Liver (tissue), 9 donors: ENCODE results near the gene EPHA5. TPM values are rescaled to one million over a fixed set of nuclear protein-coding genes. Genes with fewer than 3 reads are reported as not detected.

Source experiments
- DNase-seq: peaks from one replicate; pipeline ENCODE4 v3.0.0-alpha.2; 2017; ENCODE audit warnings: low spot score
- H3K27ac ChIP-seq, 2 donors: one replicate each; pipeline ENCODE4 v1.7.0; 2013; ENCODE audit warnings: inconsistent platforms in 2 of 2, low read length in 2 of 2, control low read depth in 1 of 2, low read depth in 1 of 2, mild to moderate bottlenecking in 1 of 2
- H3K27me3 ChIP-seq, 4 donors: one replicate each; pipeline versions ENCODE4 v1.6.1 to v1.7.0; 2013; ENCODE audit warnings: low read length in 3 of 4, inconsistent platforms in 1 of 4, mild to moderate bottlenecking in 1 of 4, moderate library complexity in 1 of 4; ENCODE audit not compliant: control insufficient read depth in 4 of 4, insufficient read depth in 4 of 4
- H3K36me3 ChIP-seq, 4 donors: one replicate each; pipeline versions ENCODE4 v1.6.1 to v1.7.0; 2013; ENCODE audit warnings: low read length in 3 of 4, mild to moderate bottlenecking in 3 of 4, low read depth in 1 of 4, moderate library complexity in 1 of 4; ENCODE audit not compliant: control insufficient read depth in 4 of 4, insufficient read depth in 3 of 4
- H3K4me1 ChIP-seq, 4 donors: one replicate each; pipeline versions ENCODE4 v1.6.1 to v1.7.0; 2013; ENCODE audit warnings: low read length in 3 of 4, mild to moderate bottlenecking in 3 of 4, moderate library complexity in 1 of 4; ENCODE audit not compliant: control insufficient read depth in 4 of 4, insufficient read depth in 4 of 4
- H3K4me3 ChIP-seq, 3 donors: one replicate each; pipeline versions ENCODE4 v1.6.1 to v1.7.0; 2013; ENCODE audit warnings: low read length in 3 of 3, control low read depth in 1 of 3, low read depth in 1 of 3, mild to moderate bottlenecking in 1 of 3
- H3K9ac ChIP-seq, 2 donors: one replicate each; pipeline ENCODE4 v1.7.0; 2013; ENCODE audit warnings: low read length in 2 of 2, mild to moderate bottlenecking in 2 of 2, moderate library complexity in 2 of 2, control low read depth in 1 of 2, low read depth in 1 of 2
- H3K9me3 ChIP-seq, 4 donors: one replicate each; pipeline versions ENCODE4 v1.6.1 to v1.7.0; 2013; ENCODE audit warnings: low read length in 3 of 4; ENCODE audit not compliant: control insufficient read depth in 4 of 4
- EGR1 ChIP-seq, 2 donors: IDR thresholded peaks; 2 replicates each; pipeline ENCODE4 v1.6.1; 2016 to 2018; ENCODE audit warnings: antibody characterized with exemption in 2 of 2, low read depth in 2 of 2
- FOXA1 ChIP-seq: IDR thresholded peaks from 2 replicates; pipeline ENCODE4 v1.6.1; 2016; ENCODE audit warnings: antibody characterized with exemption
- FOXA2 ChIP-seq: IDR thresholded peaks from 2 replicates; pipeline ENCODE4 v1.6.1; 2016; ENCODE audit warnings: antibody characterized with exemption
- GABPA ChIP-seq, 2 donors: IDR thresholded peaks in 1 of 2; conservative IDR thresholded peaks in 1 of 2; 2 replicates each; pipeline ENCODE4 v1.6.1; 2016; ENCODE audit warnings: antibody characterized with exemption in 2 of 2, mild to moderate bottlenecking in 1 of 2, moderate library complexity in 1 of 2
- HNF4A ChIP-seq, 2 donors: conservative IDR thresholded peaks; 2 replicates each; pipeline ENCODE4 v1.6.1; 2016; ENCODE audit warnings: antibody characterized with exemption in 2 of 2, mild to moderate bottlenecking in 2 of 2
- HNF4G ChIP-seq: IDR thresholded peaks from 2 replicates; pipeline ENCODE4 v1.6.1; 2016; ENCODE audit warnings: antibody characterized with exemption
- JUND ChIP-seq, 2 donors: IDR thresholded peaks; 2 replicates each; pipeline ENCODE4 v1.6.1; 2016; ENCODE audit warnings: antibody characterized with exemption in 2 of 2
- NR2F2 ChIP-seq: IDR thresholded peaks from 2 replicates; pipeline ENCODE4 v1.6.1; 2016; ENCODE audit warnings: antibody characterized with exemption
- RAD21 ChIP-seq, 2 donors: IDR thresholded peaks; 2 replicates each; pipeline ENCODE4 v1.6.1; 2016; ENCODE audit warnings: antibody characterized with exemption in 2 of 2, mild to moderate bottlenecking in 2 of 2
- RXRA ChIP-seq, 2 donors: IDR thresholded peaks; 2 replicates each; pipeline ENCODE4 v1.6.1; 2017 to 2018; ENCODE audit warnings: antibody characterized with exemption in 2 of 2, mild to moderate bottlenecking in 1 of 2
- SP1 ChIP-seq: IDR thresholded peaks from 2 replicates; pipeline ENCODE4 v1.6.1; 2018; ENCODE audit warnings: antibody characterized with exemption, mild to moderate bottlenecking
- TAF1 ChIP-seq: conservative IDR thresholded peaks from 2 replicates; pipeline ENCODE4 v1.6.1; 2016; ENCODE audit warnings: antibody characterized with exemption, mild to moderate bottlenecking
- YY1 ChIP-seq: IDR thresholded peaks from 2 replicates; pipeline ENCODE4 v1.6.1; 2016; ENCODE audit warnings: antibody characterized with exemption, mild to moderate bottlenecking
- WGBS: extraction: QIAGEN DNeasy Blood & Tissue Kit; methylation state at CpG from one replicate; pipeline ENCODE4 v1.1.7; 2013; 5-methylcytosine and 5-hydroxymethylcytosine counted together
- polyA plus RNA-seq, 2 donors: library from polyadenylated mRNA; stranded (reverse) in 1 of 2; unstranded in 1 of 2; fragments of 200-250 nt in 1 of 2; fragments of >200 nt in 1 of 2; fragmentation: Nextera tagmentation in 1 of 2; extraction: Ambion mirVana in 1 of 2; gene quantifications; one replicate each; pipeline versions ENCODE4 v1.2.1 to v1.2.3, GENCODE V29; 2013 to 2015
- total RNA-seq, 2 donors: library from RNA; depleted of rRNA; stranded (reverse); fragments of >200 nt; gene quantifications; one replicate each; pipeline ENCODE4 v1.2.3, GENCODE V29; 2014
- TF ChIP-seq, protein P1 (sequence below): fragments of 150-350 bp; IDR thresholded peaks from 2 replicates; pipeline ENCODE4 v1.5.1; 2017; ENCODE audit warnings: improper control_type of control experiment, low read depth, low read length; ENCODE audit not compliant: missing input control
- TF ChIP-seq, protein P2 (sequence below): IDR thresholded peaks from 2 replicates; pipeline ENCODE4 v1.6.1; 2016; ENCODE audit warnings: antibody characterized with exemption, mild to moderate bottlenecking
- TF ChIP-seq, protein P3 (sequence below): IDR thresholded peaks from 2 replicates; pipeline ENCODE4 v1.6.1; 2016; ENCODE audit warnings: antibody characterized with exemption
- TF ChIP-seq, protein P4 (sequence below): IDR thresholded peaks from 2 replicates; pipeline ENCODE4 v1.6.1; 2016; ENCODE audit warnings: antibody characterized with exemption
- TF ChIP-seq, protein P5 (sequence below): IDR thresholded peaks from 2 replicates; pipeline ENCODE4 v1.6.1; 2016; ENCODE audit warnings: antibody characterized with exemption
- donor health status: healthy.
- donor health status: healthy.
- donor health status: healthy.
- donor health status: healthy.
- donor health status: healthy.

EPHA5 gene
- total and polyA plus RNA-seq, 4 donors = not detected

DNA sequence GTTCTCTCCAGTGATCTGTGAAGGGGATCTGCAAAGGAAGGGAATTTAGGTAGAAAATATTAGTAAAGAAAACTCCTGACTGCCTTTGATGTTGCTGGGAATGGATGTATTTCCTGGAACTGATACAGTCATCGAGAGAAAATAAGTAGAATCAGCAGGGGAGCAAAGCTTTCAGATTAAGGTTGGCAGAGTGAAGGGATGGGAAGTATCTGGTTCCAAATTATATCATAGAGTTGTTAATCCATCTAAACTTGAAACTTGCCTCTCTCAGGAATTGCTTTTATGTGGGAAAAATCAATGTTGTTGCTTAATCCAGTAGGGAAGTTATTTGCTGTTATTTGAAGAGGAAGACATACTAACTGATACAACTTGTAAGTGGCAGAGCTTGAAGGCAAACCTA is 19.3 kb downstream of the EPHA5 start:
- TF ChIP-seq, protein P1, sequence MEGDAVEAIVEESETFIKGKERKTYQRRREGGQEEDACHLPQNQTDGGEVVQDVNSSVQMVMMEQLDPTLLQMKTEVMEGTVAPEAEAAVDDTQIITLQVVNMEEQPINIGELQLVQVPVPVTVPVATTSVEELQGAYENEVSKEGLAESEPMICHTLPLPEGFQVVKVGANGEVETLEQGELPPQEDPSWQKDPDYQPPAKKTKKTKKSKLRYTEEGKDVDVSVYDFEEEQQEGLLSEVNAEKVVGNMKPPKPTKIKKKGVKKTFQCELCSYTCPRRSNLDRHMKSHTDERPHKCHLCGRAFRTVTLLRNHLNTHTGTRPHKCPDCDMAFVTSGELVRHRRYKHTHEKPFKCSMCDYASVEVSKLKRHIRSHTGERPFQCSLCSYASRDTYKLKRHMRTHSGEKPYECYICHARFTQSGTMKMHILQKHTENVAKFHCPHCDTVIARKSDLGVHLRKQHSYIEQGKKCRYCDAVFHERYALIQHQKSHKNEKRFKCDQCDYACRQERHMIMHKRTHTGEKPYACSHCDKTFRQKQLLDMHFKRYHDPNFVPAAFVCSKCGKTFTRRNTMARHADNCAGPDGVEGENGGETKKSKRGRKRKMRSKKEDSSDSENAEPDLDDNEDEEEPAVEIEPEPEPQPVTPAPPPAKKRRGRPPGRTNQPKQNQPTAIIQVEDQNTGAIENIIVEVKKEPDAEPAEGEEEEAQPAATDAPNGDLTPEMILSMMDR = no peak
- TF ChIP-seq FOXA2 (no peak), TAF1 (no peak), RAD21 (IDR thresholded peaks at IDR 0.05) (no peak), EGR1 (IDR thresholded peaks at IDR 0.05; ENCODE audit: low read depth in 2 of 2) (no peak), NR2F2 (no peak), FOXA1 (no peak), HNF4G (no peak), HNF4A (conservative IDR thresholded peaks at IDR 0.05) (no peak), GABPA (IDR thresholded peaks at IDR 0.05 in 1 of 2, conservative IDR thresholded peaks at IDR 0.05 in 1 of 2) (no peak), YY1 (no peak), JUND (IDR thresholded peaks at IDR 0.05) (no peak), RXRA (IDR thresholded peaks at IDR 0.05) (no peak)
- TF ChIP-seq, protein P2, sequence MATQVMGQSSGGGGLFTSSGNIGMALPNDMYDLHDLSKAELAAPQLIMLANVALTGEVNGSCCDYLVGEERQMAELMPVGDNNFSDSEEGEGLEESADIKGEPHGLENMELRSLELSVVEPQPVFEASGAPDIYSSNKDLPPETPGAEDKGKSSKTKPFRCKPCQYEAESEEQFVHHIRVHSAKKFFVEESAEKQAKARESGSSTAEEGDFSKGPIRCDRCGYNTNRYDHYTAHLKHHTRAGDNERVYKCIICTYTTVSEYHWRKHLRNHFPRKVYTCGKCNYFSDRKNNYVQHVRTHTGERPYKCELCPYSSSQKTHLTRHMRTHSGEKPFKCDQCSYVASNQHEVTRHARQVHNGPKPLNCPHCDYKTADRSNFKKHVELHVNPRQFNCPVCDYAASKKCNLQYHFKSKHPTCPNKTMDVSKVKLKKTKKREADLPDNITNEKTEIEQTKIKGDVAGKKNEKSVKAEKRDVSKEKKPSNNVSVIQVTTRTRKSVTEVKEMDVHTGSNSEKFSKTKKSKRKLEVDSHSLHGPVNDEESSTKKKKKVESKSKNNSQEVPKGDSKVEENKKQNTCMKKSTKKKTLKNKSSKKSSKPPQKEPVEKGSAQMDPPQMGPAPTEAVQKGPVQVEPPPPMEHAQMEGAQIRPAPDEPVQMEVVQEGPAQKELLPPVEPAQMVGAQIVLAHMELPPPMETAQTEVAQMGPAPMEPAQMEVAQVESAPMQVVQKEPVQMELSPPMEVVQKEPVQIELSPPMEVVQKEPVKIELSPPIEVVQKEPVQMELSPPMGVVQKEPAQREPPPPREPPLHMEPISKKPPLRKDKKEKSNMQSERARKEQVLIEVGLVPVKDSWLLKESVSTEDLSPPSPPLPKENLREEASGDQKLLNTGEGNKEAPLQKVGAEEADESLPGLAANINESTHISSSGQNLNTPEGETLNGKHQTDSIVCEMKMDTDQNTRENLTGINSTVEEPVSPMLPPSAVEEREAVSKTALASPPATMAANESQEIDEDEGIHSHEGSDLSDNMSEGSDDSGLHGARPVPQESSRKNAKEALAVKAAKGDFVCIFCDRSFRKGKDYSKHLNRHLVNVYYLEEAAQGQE = no peak
- TF ChIP-seq, protein P3, sequence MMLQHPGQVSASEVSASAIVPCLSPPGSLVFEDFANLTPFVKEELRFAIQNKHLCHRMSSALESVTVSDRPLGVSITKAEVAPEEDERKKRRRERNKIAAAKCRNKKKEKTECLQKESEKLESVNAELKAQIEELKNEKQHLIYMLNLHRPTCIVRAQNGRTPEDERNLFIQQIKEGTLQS = no peak
- TF ChIP-seq, protein P4, sequence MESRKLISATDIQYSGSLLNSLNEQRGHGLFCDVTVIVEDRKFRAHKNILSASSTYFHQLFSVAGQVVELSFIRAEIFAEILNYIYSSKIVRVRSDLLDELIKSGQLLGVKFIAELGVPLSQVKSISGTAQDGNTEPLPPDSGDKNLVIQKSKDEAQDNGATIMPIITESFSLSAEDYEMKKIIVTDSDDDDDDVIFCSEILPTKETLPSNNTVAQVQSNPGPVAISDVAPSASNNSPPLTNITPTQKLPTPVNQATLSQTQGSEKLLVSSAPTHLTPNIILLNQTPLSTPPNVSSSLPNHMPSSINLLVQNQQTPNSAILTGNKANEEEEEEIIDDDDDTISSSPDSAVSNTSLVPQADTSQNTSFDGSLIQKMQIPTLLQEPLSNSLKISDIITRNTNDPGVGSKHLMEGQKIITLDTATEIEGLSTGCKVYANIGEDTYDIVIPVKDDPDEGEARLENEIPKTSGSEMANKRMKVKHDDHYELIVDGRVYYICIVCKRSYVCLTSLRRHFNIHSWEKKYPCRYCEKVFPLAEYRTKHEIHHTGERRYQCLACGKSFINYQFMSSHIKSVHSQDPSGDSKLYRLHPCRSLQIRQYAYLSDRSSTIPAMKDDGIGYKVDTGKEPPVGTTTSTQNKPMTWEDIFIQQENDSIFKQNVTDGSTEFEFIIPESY = no peak
- TF ChIP-seq, protein P5, sequence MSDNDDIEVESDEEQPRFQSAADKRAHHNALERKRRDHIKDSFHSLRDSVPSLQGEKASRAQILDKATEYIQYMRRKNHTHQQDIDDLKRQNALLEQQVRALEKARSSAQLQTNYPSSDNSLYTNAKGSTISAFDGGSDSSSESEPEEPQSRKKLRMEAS = no peak
- WGBS = 48% methylated on average over 1 of the region's 1 CpG

DNA sequence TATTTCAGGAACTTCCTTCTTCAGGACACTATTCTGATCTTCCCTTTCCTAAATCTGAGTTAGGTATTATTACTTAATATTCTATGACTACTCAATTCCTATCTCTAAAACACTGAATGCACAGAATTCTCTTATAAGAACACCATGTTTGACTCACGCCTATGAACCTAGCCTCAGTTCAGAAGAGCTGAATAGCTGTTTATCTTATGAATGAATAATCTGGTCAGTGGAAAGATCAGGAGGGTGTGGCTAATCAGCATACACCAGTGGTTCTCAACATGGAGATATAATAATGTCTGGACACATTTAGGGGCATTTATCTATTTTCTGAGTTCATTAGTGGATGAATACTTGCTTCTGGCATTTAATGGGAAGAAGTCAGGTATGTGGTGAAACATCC is 24.2 kb downstream of the EPHA5 start:
- TF ChIP-seq, protein P3 = no peak
- no peak for TF ChIP-seq SP1
- TF ChIP-seq JUND (IDR thresholded peaks at IDR 0.05) = no peak
- TF ChIP-seq RAD21 (IDR thresholded peaks at IDR 0.05) = no peak
- TF ChIP-seq YY1 = no peak
- TF ChIP-seq GABPA (IDR thresholded peaks at IDR 0.05 in 1 of 2, conservative IDR thresholded peaks at IDR 0.05 in 1 of 2) = no peak
- no peak overlapping the region for H3K27ac ChIP-seq
- no peaks in the 10 kb centered on the region for H3K9me3 ChIP-seq
- H3K27me3 ChIP-seq = peaks cover 0 to 3% (median 0%) of the 10 kb centered on the region in 4 donors
- WGBS = 79% methylated on average over 1 of the region's 1 CpG
- H3K9ac ChIP-seq = no peak overlapping the region
- DNase-seq = no peak
- H3K4me1 ChIP-seq = no peaks in the 10 kb centered on the region
- H3K4me3 ChIP-seq = no peak overlapping the region
- H3K36me3 ChIP-seq = no peaks in the 10 kb centered on the region

More for the DNA sequence above, 19.3 kb downstream of the EPHA5 start:
- no peak overlapping the region for H3K4me3 ChIP-seq
- H3K9me3 ChIP-seq = no peaks in the 10 kb centered on the region
- H3K27ac ChIP-seq = no peak overlapping the region
- no peak overlapping the region for H3K9ac ChIP-seq
- H3K36me3 ChIP-seq = no peaks in the 10 kb centered on the region
- no peak for DNase-seq
- H3K4me1 ChIP-seq = no peaks in the 10 kb centered on the region
- peaks cover 0 to 3% (median 0%) of the 10 kb centered on the region in 4 donors for H3K27me3 ChIP-seq
